ENCODE measurements around the gene EPS8L2.
A peak's percentile ranks its signal among the peaks of the same experiment; 100 is the strongest.

The EPS8L2 gene

GRCh38 chr11:748007-748359 is 42.0 kb downstream of the EPS8L2 start:
- H3K4me3 ChIP-seq (replicated peaks; ENCODE audit: low read depth, low read length), result peak overlapping the region; percentile 88
- no peak for DNase-seq (ENCODE audit: extremely low read depth, low read depth)
- TF ChIP-seq, protein P1, sequence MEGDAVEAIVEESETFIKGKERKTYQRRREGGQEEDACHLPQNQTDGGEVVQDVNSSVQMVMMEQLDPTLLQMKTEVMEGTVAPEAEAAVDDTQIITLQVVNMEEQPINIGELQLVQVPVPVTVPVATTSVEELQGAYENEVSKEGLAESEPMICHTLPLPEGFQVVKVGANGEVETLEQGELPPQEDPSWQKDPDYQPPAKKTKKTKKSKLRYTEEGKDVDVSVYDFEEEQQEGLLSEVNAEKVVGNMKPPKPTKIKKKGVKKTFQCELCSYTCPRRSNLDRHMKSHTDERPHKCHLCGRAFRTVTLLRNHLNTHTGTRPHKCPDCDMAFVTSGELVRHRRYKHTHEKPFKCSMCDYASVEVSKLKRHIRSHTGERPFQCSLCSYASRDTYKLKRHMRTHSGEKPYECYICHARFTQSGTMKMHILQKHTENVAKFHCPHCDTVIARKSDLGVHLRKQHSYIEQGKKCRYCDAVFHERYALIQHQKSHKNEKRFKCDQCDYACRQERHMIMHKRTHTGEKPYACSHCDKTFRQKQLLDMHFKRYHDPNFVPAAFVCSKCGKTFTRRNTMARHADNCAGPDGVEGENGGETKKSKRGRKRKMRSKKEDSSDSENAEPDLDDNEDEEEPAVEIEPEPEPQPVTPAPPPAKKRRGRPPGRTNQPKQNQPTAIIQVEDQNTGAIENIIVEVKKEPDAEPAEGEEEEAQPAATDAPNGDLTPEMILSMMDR (IDR thresholded peaks at IDR 0.05; ENCODE audit: low read depth, low read length, missing control alignments), result no peak

DNA sequence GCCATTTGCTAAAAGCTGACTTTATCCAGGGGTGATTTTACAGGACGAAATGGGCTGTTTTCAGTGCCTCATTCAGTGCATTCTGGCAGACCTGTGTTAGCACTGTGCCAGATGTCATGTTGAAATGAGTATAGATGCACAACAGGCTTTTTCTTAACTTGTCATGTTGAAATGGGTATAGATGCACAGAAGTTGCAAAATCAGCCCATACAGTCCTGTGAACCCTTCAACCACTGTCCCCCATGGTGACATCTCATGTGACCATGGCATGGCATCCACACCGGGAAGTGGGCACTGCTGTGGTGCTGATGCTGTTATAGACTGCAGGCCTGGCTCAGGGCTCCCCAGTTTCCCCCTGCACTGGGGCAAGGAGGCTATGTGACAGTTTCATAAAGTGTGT is 43.7 kb downstream of the EPS8L2 start:
- no peak overlapping the region for H3K4me3 ChIP-seq (replicated peaks; ENCODE audit: low read depth, low read length)
- TF ChIP-seq, protein P1 (IDR thresholded peaks at IDR 0.05; ENCODE audit: low read depth, low read length, missing control alignments), result no peak
- DNase-seq (ENCODE audit: extremely low read depth, low read depth), result no peak

DNA sequence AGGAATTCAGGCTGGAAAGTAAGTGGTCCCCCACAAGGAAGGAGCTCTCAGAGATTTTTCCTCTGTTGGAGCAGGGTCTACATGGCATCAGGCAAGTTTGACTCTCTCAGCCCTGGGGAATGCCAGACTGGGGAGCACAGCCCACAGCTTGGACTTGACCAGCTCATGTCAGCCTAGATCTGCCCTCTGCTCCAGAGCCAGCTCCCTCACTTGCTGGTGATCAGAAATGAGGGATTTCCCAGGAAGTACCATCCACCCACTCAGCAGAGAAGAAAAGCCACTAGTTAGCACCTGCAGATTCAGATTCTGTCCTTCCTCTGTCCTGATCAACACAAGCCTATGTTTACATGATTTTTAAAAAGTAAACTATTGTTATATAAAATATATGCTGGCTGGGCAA is 54.2 kb downstream of the EPS8L2 start:
- no peak overlapping the region for H3K4me3 ChIP-seq (replicated peaks; ENCODE audit: low read depth, low read length)
- TF ChIP-seq, protein P1 (IDR thresholded peaks at IDR 0.05; ENCODE audit: low read depth, low read length, missing control alignments), result no peak
- DNase-seq (ENCODE audit: extremely low read depth, low read depth), result no peak

GRCh38 chr11:761526-762108 is 55.6 kb downstream of the EPS8L2 start:
- TF ChIP-seq, protein P1 (IDR thresholded peaks at IDR 0.05; ENCODE audit: low read depth, low read length, missing control alignments), result no peak
- no peak for DNase-seq (ENCODE audit: extremely low read depth, low read depth)
- H3K4me3 ChIP-seq (replicated peaks; ENCODE audit: low read depth, low read length), result no peak overlapping the region

DNA sequence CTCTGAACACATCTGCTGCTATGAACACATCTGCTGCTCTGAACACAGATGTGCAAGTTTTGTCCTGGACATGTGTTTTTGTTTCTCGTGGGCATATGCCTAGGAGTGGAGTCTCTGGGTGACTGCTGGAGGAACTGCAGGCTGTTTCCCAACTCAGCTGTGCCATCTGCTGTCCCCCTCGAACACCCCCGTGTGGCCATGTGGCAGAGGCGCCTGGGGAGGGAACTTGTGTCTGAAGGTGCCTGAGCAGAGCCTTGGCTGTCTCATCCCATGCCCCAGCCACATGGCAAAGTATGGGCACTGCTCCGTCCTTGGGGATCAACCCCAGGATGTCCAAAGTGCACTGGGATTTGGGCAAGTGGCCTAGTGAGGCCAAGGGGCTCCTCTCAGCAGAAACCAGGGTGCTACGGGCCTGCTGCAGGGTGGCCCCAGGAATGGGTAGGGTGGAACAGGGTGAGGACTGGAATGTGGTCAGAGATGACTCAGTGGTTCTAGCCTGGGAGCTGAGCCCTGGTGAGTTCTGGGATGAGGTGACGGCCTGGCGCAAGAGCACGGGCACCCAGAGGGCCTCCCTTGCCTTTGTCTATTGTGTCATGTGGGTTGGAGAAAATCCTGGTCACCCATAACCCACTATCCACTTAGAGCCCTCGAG is 56.5 kb downstream of the EPS8L2 start:
- TF ChIP-seq, protein P1 (IDR thresholded peaks at IDR 0.05; ENCODE audit: low read depth, low read length, missing control alignments), result peak; percentile 31
- H3K4me3 ChIP-seq (replicated peaks; ENCODE audit: low read depth, low read length), result no peak overlapping the region
- DNase-seq (ENCODE audit: extremely low read depth, low read depth), result peak; percentile 72

GRCh38 chr11:763073-763463 is 57.0 kb downstream of the EPS8L2 start:
- no peak for DNase-seq (ENCODE audit: extremely low read depth, low read depth)
- TF ChIP-seq, protein P1 (IDR thresholded peaks at IDR 0.05; ENCODE audit: low read depth, low read length, missing control alignments), result no peak
- H3K4me3 ChIP-seq (replicated peaks; ENCODE audit: low read depth, low read length), result no peak overlapping the region

Data from HFF-Myc (cell line).